Measurements from ENCODE around the gene LHX4.

The LHX4 gene

DNA sequence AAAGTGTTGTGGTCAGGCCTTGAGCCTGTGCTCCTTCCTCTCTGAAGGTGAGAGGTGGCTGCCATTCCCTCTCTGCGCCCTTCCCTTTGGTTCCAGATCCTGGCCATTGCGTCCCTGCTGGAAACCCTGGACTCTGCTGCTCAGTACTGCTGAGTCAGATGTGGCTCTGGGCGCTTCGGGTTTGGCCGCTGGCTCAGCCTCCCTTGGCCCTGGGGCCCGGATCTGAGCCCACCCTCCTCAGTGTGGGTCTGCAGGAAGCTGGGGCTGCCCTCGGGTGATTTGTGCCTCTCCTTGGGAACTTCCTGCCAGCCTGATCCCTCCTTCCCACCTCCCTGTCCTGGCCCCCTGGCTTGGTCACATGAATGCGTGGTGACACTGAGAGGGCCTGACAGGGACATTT lies 43.2 kb upstream of the LHX4 start:
- no peak; the same call in 2 of the 3 replicates for ATAC-seq
- no peak for TF ChIP-seq TOX (CRISPR knock-in tag; IDR thresholded peaks at IDR 0.05; ENCODE audit: borderline replicate concordance)
- TF ChIP-seq GLIS3 (CRISPR knock-in tag; IDR thresholded peaks at IDR 0.05): no peak
- no peak for TF ChIP-seq ZFP3 (CRISPR knock-in tag; IDR thresholded peaks at IDR 0.05)

DNA sequence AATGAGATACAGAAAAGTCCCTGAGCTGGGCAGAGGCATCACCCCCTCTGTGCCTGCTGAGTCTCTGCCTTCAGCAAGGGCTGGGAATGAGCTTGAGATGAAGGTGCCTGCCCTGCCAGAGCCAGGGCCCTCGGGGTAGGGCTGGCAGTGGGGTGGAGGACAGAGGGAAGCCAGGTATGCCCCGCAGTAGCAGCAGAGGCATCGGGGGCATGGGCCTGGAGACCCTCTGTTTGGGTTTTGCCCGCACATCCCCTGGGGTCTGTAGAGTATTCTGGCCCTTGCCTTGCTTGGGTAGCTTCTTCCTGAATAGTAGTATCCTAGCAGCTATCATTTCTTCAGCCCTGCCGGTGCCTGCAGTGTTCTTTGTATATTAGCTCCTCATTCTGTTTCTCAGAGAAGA lies 42.4 kb upstream of the LHX4 start:
- TF ChIP-seq ZNF70 (CRISPR knock-in tag; IDR thresholded peaks at IDR 0.05): no peak
- no peak for TF ChIP-seq ISL1 (CRISPR knock-in tag; IDR thresholded peaks at IDR 0.05)
- TF ChIP-seq TCF4 (CRISPR knock-in tag; IDR thresholded peaks at IDR 0.05; ENCODE audit: borderline replicate concordance): no peak
- no peak for TF ChIP-seq ZNF565 (CRISPR knock-in tag; conservative IDR thresholded peaks at IDR 0.05; ENCODE audit: low read depth)
- TF ChIP-seq ZC3H10 (CRISPR knock-in tag; IDR thresholded peaks at IDR 0.05): no peak
- TF ChIP-seq OSR1 (CRISPR knock-in tag; IDR thresholded peaks at IDR 0.05): no peak
- TF ChIP-seq GLIS3 (CRISPR knock-in tag; IDR thresholded peaks at IDR 0.05): no peak
- TF ChIP-seq, protein P1, sequence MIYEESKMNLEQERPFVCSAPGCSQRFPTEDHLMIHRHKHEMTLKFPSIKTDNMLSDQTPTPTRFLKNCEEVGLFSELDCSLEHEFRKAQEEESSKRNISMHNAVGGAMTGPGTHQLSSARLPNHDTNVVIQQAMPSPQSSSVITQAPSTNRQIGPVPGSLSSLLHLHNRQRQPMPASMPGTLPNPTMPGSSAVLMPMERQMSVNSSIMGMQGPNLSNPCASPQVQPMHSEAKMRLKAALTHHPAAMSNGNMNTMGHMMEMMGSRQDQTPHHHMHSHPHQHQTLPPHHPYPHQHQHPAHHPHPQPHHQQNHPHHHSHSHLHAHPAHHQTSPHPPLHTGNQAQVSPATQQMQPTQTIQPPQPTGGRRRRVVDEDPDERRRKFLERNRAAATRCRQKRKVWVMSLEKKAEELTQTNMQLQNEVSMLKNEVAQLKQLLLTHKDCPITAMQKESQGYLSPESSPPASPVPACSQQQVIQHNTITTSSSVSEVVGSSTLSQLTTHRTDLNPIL (CRISPR knock-in tag; IDR thresholded peaks at IDR 0.05; ENCODE audit: low read depth): no peak
- no peak for TF ChIP-seq ZFP30 (CRISPR knock-in tag; IDR thresholded peaks at IDR 0.05)
- no peak for TF ChIP-seq PPARA (CRISPR knock-in tag; IDR thresholded peaks at IDR 0.05; ENCODE audit: borderline replicate concordance)
- TF ChIP-seq BACH2 (CRISPR knock-in tag; IDR thresholded peaks at IDR 0.05; ENCODE audit: borderline replicate concordance): no peak
- TF ChIP-seq, protein P2, sequence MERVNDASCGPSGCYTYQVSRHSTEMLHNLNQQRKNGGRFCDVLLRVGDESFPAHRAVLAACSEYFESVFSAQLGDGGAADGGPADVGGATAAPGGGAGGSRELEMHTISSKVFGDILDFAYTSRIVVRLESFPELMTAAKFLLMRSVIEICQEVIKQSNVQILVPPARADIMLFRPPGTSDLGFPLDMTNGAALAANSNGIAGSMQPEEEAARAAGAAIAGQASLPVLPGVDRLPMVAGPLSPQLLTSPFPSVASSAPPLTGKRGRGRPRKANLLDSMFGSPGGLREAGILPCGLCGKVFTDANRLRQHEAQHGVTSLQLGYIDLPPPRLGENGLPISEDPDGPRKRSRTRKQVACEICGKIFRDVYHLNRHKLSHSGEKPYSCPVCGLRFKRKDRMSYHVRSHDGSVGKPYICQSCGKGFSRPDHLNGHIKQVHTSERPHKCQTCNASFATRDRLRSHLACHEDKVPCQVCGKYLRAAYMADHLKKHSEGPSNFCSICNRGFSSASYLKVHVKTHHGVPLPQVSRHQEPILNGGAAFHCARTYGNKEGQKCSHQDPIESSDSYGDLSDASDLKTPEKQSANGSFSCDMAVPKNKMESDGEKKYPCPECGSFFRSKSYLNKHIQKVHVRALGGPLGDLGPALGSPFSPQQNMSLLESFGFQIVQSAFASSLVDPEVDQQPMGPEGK (CRISPR knock-in tag; IDR thresholded peaks at IDR 0.05; ENCODE audit: borderline replicate concordance): no peak
- TF ChIP-seq, protein P3, sequence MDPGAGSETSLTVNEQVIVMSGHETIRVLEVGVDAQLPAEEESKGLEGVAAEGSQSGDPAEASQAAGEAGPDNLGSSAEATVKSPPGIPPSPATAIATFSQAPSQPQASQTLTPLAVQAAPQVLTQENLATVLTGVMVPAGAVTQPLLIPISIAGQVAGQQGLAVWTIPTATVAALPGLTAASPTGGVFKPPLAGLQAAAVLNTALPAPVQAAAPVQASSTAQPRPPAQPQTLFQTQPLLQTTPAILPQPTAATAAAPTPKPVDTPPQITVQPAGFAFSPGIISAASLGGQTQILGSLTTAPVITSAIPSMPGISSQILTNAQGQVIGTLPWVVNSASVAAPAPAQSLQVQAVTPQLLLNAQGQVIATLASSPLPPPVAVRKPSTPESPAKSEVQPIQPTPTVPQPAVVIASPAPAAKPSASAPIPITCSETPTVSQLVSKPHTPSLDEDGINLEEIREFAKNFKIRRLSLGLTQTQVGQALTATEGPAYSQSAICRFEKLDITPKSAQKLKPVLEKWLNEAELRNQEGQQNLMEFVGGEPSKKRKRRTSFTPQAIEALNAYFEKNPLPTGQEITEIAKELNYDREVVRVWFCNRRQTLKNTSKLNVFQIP (CRISPR knock-in tag; IDR thresholded peaks at IDR 0.05; ENCODE audit: borderline replicate concordance, low read depth): no peak
- no peak for TF ChIP-seq ZFP3 (CRISPR knock-in tag; IDR thresholded peaks at IDR 0.05)
- ATAC-seq: peak; percentile 7; the same call in 1 of the 3 replicates

DNA sequence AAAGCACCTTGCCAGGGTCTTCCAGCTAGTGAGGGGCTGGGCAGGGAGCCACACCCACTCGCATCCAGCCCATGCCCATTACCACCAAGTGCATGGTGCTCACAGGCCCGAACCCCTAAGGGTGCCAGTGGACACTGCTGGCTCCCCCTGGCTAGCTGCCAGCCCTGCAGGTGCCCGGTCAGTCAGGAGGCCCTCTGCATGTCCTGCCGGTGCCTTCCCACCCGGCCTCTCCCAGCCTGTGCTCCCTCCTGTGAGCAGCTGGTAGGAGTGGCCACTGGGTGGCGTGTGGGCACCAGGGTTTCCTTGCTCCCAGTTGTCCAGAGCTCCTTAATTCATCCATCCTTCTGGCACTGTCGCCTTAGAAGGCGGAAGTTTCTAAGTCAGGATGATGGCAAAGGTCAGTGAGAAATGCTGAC lies 42.0 kb upstream of the LHX4 start:
- ATAC-seq: peak; percentile 91
- TF ChIP-seq, protein P4, sequence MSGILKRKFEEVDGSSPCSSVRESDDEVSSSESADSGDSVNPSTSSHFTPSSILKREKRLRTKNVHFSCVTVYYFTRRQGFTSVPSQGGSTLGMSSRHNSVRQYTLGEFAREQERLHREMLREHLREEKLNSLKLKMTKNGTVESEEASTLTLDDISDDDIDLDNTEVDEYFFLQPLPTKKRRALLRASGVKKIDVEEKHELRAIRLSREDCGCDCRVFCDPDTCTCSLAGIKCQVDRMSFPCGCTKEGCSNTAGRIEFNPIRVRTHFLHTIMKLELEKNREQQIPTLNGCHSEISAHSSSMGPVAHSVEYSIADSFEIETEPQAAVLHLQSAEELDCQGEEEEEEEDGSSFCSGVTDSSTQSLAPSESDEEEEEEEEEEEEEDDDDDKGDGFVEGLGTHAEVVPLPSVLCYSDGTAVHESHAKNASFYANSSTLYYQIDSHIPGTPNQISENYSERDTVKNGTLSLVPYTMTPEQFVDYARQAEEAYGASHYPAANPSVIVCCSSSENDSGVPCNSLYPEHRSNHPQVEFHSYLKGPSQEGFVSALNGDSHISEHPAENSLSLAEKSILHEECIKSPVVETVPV (CRISPR knock-in tag; IDR thresholded peaks at IDR 0.05): no peak
- no peak for TF ChIP-seq ZFP30 (CRISPR knock-in tag; IDR thresholded peaks at IDR 0.05)
- TF ChIP-seq TOX (CRISPR knock-in tag; IDR thresholded peaks at IDR 0.05; ENCODE audit: borderline replicate concordance): no peak
- TF ChIP-seq ARNTL (CRISPR knock-in tag; IDR thresholded peaks at IDR 0.05; ENCODE audit: borderline replicate concordance, low read depth): no peak
- TF ChIP-seq, protein P1 (CRISPR knock-in tag; IDR thresholded peaks at IDR 0.05; ENCODE audit: low read depth): no peak
- no peak for TF ChIP-seq ZC3H10 (CRISPR knock-in tag; IDR thresholded peaks at IDR 0.05)
- TF ChIP-seq CSDC2 (CRISPR knock-in tag; IDR thresholded peaks at IDR 0.05): no peak
- TF ChIP-seq, protein P3 (CRISPR knock-in tag; IDR thresholded peaks at IDR 0.05; ENCODE audit: borderline replicate concordance, low read depth): no peak
- TF ChIP-seq SNAI2 (CRISPR knock-in tag; IDR thresholded peaks at IDR 0.05): no peak
- TF ChIP-seq ISL1 (CRISPR knock-in tag; IDR thresholded peaks at IDR 0.05): no peak
- no peak for TF ChIP-seq OSR1 (CRISPR knock-in tag; IDR thresholded peaks at IDR 0.05)
